B cell (primary cell): ENCODE results near the gene THSD7A. TPM values are rescaled to one million over a fixed set of nuclear protein-coding genes. Genes with fewer than 3 reads are reported as not detected.

Source experiments
- ATAC-seq: fragments of 200-7000 bp; cut with Tn5 transposase; one replicate; pipeline ENCODE4 v1.10.0; 2021; ENCODE audit warnings: low read depth, mild to moderate bottlenecking, moderate number of reproducible peaks, moderate library complexity
- CTCF ChIA-PET: fragments of 350-600 bp; sonication (Branson Sonifier 250); formaldehyde crosslinking; loops from one replicate; lab custom pipeline; 2021; ENCODE audit warnings: antibody characterized with exemption, inconsistent platforms; lab: Charles Lee
- POLR2A ChIA-PET: fragments of 350-600 bp; sonication (Branson Sonifier 250); formaldehyde crosslinking; loops from one replicate; lab custom pipeline; 2021; ENCODE audit warnings: antibody characterized with exemption; lab: Charles Lee
- DNase-seq: peaks from one replicate; pipeline ENCODE4 v3.0.0; 2013
- H2AFZ ChIP-seq: 2 replicates; pipeline ENCODE4 v1.6.1; 2012; ENCODE audit warnings: mild to moderate bottlenecking, low read depth, low read length; ENCODE audit not compliant: insufficient read depth, poor library complexity, severe bottlenecking
- H3K27ac ChIP-seq, 2 donors: 1 replicate in 1 of 2; 2 replicates in 1 of 2; pipeline ENCODE4 v1.5.1; 2012 to 2013; ENCODE audit warnings: low read length in 2 of 2, mild to moderate bottlenecking in 2 of 2, moderate library complexity in 1 of 2
- H3K27me3 ChIP-seq, 4 experiments: fragments of 200-600 bp in 1 of 4; sonication (generic) in 1 of 4; replicated peaks in 1 of 4; 1 replicate in 2 of 4; 2 replicates in 2 of 4; pipeline versions ENCODE4 v1.6.1 to v1.7.0; 2013 to 2016; ENCODE audit warnings: low read length in 3 of 4, mild to moderate bottlenecking in 2 of 4, mixed read lengths in 1 of 4, moderate library complexity in 1 of 4; ENCODE audit not compliant: insufficient read depth in 4 of 4, control insufficient read depth in 3 of 4; ENCODE audit errors: control extremely low read depth in 1 of 4
- H3K36me3 ChIP-seq, 2 experiments: replicated peaks in 1 of 2; 1 replicate in 1 of 2; 2 replicates in 1 of 2; pipeline versions ENCODE4 v1.6.1 to v1.7.1; 2013; ENCODE audit warnings: low read length in 1 of 2; ENCODE audit not compliant: insufficient read depth in 2 of 2, control insufficient read depth in 1 of 2; ENCODE audit errors: control extremely low read depth in 1 of 2, extremely low read depth in 1 of 2
- H3K4me1 ChIP-seq, 2 donors: fragments of 200-600 bp in 1 of 2; sonication (generic) in 1 of 2; 1 replicate in 1 of 2; 2 replicates in 1 of 2; pipeline versions ENCODE4 v1.5.1 to v1.6.1; 2013 to 2017; ENCODE audit warnings: low read length in 2 of 2; ENCODE audit not compliant: control insufficient read depth in 2 of 2, insufficient read depth in 2 of 2
- H3K4me2 ChIP-seq: replicated peaks from 2 replicates; pipeline ENCODE3; 2012; ENCODE audit warnings: mild to moderate bottlenecking, low read depth, low read length; ENCODE audit not compliant: poor library complexity, severe bottlenecking
- H3K4me3 ChIP-seq, 5 experiments: fragments of 200-600 bp in 1 of 5; sonication (generic) in 1 of 5; 1 replicate in 3 of 5; 2 replicates in 2 of 5; pipeline versions ENCODE4 v1.5.1 to v1.7.0; 2011 to 2016; ENCODE audit warnings: low read length in 4 of 5, mild to moderate bottlenecking in 4 of 5, low read depth in 2 of 5, control low read depth in 1 of 5, moderate library complexity in 1 of 5; ENCODE audit not compliant: insufficient read depth in 1 of 5; ENCODE audit errors: control extremely low read depth in 1 of 5, extremely low read depth in 1 of 5
- H3K79me2 ChIP-seq: fragments of 200-600 bp; sonication (generic); one replicate; pipeline ENCODE4 v1.6.0; 2016; ENCODE audit warnings: low read length; ENCODE audit not compliant: control insufficient read depth, insufficient read depth
- H3K9ac ChIP-seq: fragments of 200-600 bp; sonication (generic); 2 replicates; pipeline ENCODE4 v1.6.1; 2017; ENCODE audit warnings: mild to moderate bottlenecking, low read length, moderate library complexity
- H3K9me3 ChIP-seq, 3 donors: one replicate each; pipeline versions ENCODE4 v1.6.1 to v1.7.1; 2013; ENCODE audit warnings: low read length in 2 of 3; ENCODE audit not compliant: control insufficient read depth in 2 of 3, insufficient read depth in 1 of 3; ENCODE audit errors: control extremely low read depth in 1 of 3
- H4K20me1 ChIP-seq: 2 replicates; pipeline ENCODE4 v1.6.0; 2012; ENCODE audit warnings: mild to moderate bottlenecking, low read length; ENCODE audit not compliant: insufficient read depth, control insufficient read depth, poor library complexity, severe bottlenecking
- H3K27ac Mint-ChIP-seq: one replicate; pipeline ENCODE4 v1.8.0; 2021; ENCODE audit warnings: mixed read lengths
- H3K27me3 Mint-ChIP-seq: one replicate; pipeline ENCODE4 v1.8.0; 2021; ENCODE audit warnings: mixed read lengths
- H3K4me1 Mint-ChIP-seq: one replicate; pipeline ENCODE4 v1.8.0; 2021; ENCODE audit warnings: mixed read lengths
- H3K4me3 Mint-ChIP-seq: one replicate; pipeline ENCODE4 v1.8.0; 2021; ENCODE audit warnings: mixed read lengths
- H3K9me3 Mint-ChIP-seq: one replicate; pipeline ENCODE4 v1.8.0; 2022; ENCODE audit warnings: mixed read lengths; ENCODE audit not compliant: insufficient read depth
- CTCF ChIP-seq: fragments of 200-600 bp; IDR thresholded peaks from one replicate; pipeline ENCODE4 v1.8.0; 2022; ENCODE audit warnings: antibody characterized with exemption, mild to moderate bottlenecking
- EZH2 ChIP-seq: IDR thresholded peaks from 2 replicates; pipeline ENCODE4 v1.6.1; 2012; ENCODE audit warnings: borderline replicate concordance, low read depth, mild to moderate bottlenecking, moderate library complexity, low read length; ENCODE audit not compliant: insufficient read depth, poor library complexity, severe bottlenecking
- WGBS: methylation state at CpG from one replicate; pipeline ENCODE4 v1.1.5; 2013; ENCODE audit warnings: missing lambda C conversion rate; ENCODE audit not compliant: insufficient coverage; 5-methylcytosine and 5-hydroxymethylcytosine counted together
- intact Hi-C: fragments of 100-400 bp; cut with micrococcal nuclease; formaldehyde crosslinking; loops from one replicate; pipeline ENCODE4 v1.10.0; 2022
- polyA plus RNA-seq: library from polyadenylated mRNA; depleted of rRNA; stranded (reverse); fragments of >200 nt; gene quantifications from 2 replicates; pipeline ENCODE4 v1.2.3, GENCODE V29; 2012
- total RNA-seq, 2 donors: library from RNA; stranded (reverse); fragments of 120-200 nt in 1 of 2; gene quantifications; 1 replicate in 1 of 2; 2 replicates in 1 of 2; pipeline versions ENCODE4 v1.2.3 to v1.2.4, GENCODE V29; 2013 to 2022

The THSD7A gene
- total and polyA plus RNA-seq, 2 donors (not counting 1 experiment from before 2014, with no cell fraction given): not detected

- Histone ChIP-seq H2AFZ (no peak overlapping the region), H3K4me3 (no peak overlapping the region), H3K4me2 (no peak overlapping the region), H3K27me3 (no peaks in the 10 kb centered on the region), H3K36me3 (no peaks in the 10 kb centered on the region), H4K20me1 (no peaks in the 10 kb centered on the region), H3K9ac (no peak overlapping the region), H3K9me3 (no peaks in the 10 kb centered on the region), H3K27ac (no peak overlapping the region), H3K79me2 (no peaks in the 10 kb centered on the region), H3K4me1 (no peaks in the 10 kb centered on the region)
- Mint-ChIP-seq H3K4me3 (no peak overlapping the region), H3K9me3 (no peaks in the 10 kb centered on the region), H3K4me1 (no peaks in the 10 kb centered on the region), H3K27ac (no peak overlapping the region), H3K27me3 (no peaks in the 10 kb centered on the region)
- TF ChIP-seq EZH2 (no peak), CTCF (no peak)
- POLR2A ChIA-PET: no interaction called here
- intact Hi-C loops: no loop called here
- no peak for DNase-seq
- CTCF ChIA-PET: no interaction called here
- no peak for ATAC-seq
- WGBS: no CpG with 5 or more reads among the region's 1 CpG
These were observed 104.1 kb downstream of the THSD7A start for GRCh38 chr7:11727864-11728263.

GRCh38 chr7:11726794-11727155 lies 105.2 kb downstream of the THSD7A start:
- CTCF ChIA-PET: no interaction called here
- intact Hi-C loops: no loop called here
- Histone ChIP-seq H2AFZ (no peak overlapping the region), H3K9me3 (no peaks in the 10 kb centered on the region), H3K9ac (no peak overlapping the region), H4K20me1 (no peaks in the 10 kb centered on the region), H3K79me2 (no peaks in the 10 kb centered on the region), H3K27me3 (no peaks in the 10 kb centered on the region), H3K4me3 (no peak overlapping the region), H3K4me2 (no peak overlapping the region), H3K36me3 (no peaks in the 10 kb centered on the region), H3K27ac (no peak overlapping the region), H3K4me1 (no peaks in the 10 kb centered on the region)
- POLR2A ChIA-PET: no interaction called here
- no peak for DNase-seq
- ATAC-seq: no peak
- H3K27ac Mint-ChIP-seq: no peak overlapping the region
- H3K4me3 Mint-ChIP-seq: no peak overlapping the region
- TF ChIP-seq CTCF: no peak
- no peak for TF ChIP-seq EZH2
- H3K4me1 Mint-ChIP-seq: no peaks in the 10 kb centered on the region
- 75% methylated on average over 2 of the region's 6 CpGs for WGBS
- no peaks in the 10 kb centered on the region for H3K9me3 Mint-ChIP-seq
- H3K27me3 Mint-ChIP-seq: no peaks in the 10 kb centered on the region
